IMR-90 (cell line): ENCODE measurements around the gene DCDC1. TPM values are rescaled to one million over a fixed set of nuclear protein-coding genes. Genes with fewer than 3 reads are reported as not detected.

Source experiments
- ATAC-seq: fragments of 200-7000 bp; cut with Tn5 transposase; 2 replicates; pipeline ENCODE4 v1.9.1; 2020; ENCODE audit warnings: low read depth, mild to moderate bottlenecking, moderate library complexity
- BruUV-seq: library from RNA; stranded (reverse); fragments of 400-500 nt; replicated peaks from 2 replicates; lab custom pipeline; 2021; lab: Mats Ljungman, UMichigan
- CTCF ChIA-PET: fragments of 300-600 bp; formaldehyde crosslinking; extraction: SDS; loops from one replicate; lab custom pipeline; 2021; ENCODE audit warnings: antibody characterized with exemption; lab: Yijun Ruan, JAX
- POLR2A ChIA-PET: fragments of 300-600 bp; sonication (Branson Sonifier 250); formaldehyde crosslinking; loops from one replicate; lab custom pipeline; 2022; ENCODE audit warnings: antibody characterized with exemption; ENCODE audit not compliant: unreplicated experiment; lab: Charles Lee
- DNase-seq: peaks from one replicate; pipeline ENCODE4 v3.0.0; 2013
- H2AFZ ChIP-seq: replicated peaks from 2 replicates; pipeline ENCODE3; 2013; ENCODE audit warnings: low read length, mild to moderate bottlenecking; ENCODE audit not compliant: poor library complexity
- H2AK5ac ChIP-seq: 2 replicates; pipeline ENCODE4 v1.6.1; 2013; ENCODE audit warnings: low read depth, low read length, inconsistent platforms
- H2AK9ac ChIP-seq: replicated peaks from 2 replicates; pipeline ENCODE3; 2013; ENCODE audit warnings: mild to moderate bottlenecking, low read depth, low read length, moderate library complexity; ENCODE audit not compliant: poor library complexity
- H2BK120ac ChIP-seq: 2 replicates; pipeline ENCODE4 v1.6.1; 2013; ENCODE audit warnings: low read depth, low read length, inconsistent platforms
- H2BK15ac ChIP-seq: 3 replicates; pipeline ENCODE4 v1.6.1; 2013; ENCODE audit warnings: low read depth, low read length, inconsistent platforms
- H2BK20ac ChIP-seq: 2 replicates; pipeline ENCODE4 v1.6.1; 2013; ENCODE audit warnings: low read depth, mild to moderate bottlenecking, inconsistent platforms, low read length, moderate library complexity
- H2BK5ac ChIP-seq: 2 replicates; pipeline ENCODE4 v1.6.1; 2013; ENCODE audit warnings: mild to moderate bottlenecking, low read depth, low read length, inconsistent platforms; ENCODE audit not compliant: poor library complexity, severe bottlenecking
- H3K14ac ChIP-seq: replicated peaks from 2 replicates; pipeline ENCODE4 v1.6.1; 2013; ENCODE audit warnings: low read depth, low read length, inconsistent platforms
- H3K18ac ChIP-seq: 2 replicates; pipeline ENCODE4 v1.6.1; 2013; ENCODE audit warnings: low read depth, low read length, control low read depth
- H3K23ac ChIP-seq: 2 replicates; pipeline ENCODE4 v1.6.1; 2013; ENCODE audit warnings: low read depth, low read length, inconsistent platforms
- H3K27ac ChIP-seq: 2 replicates; pipeline ENCODE4 v1.5.1; 2013; ENCODE audit warnings: mild to moderate bottlenecking, control low read depth, low read length; ENCODE audit not compliant: insufficient read depth
- H3K27me3 ChIP-seq: 2 replicates; pipeline ENCODE4 v1.6.1; 2013; ENCODE audit warnings: low read length; ENCODE audit not compliant: control insufficient read depth, insufficient read depth
- H3K36me3 ChIP-seq: 2 replicates; pipeline ENCODE4 v1.6.1; 2013; ENCODE audit warnings: low read length, mixed read lengths; ENCODE audit not compliant: control insufficient read depth, insufficient read depth
- H3K4ac ChIP-seq: 2 replicates; pipeline ENCODE4 v1.6.1; 2013; ENCODE audit warnings: low read depth, low read length, inconsistent platforms
- H3K4me1 ChIP-seq: 2 replicates; pipeline ENCODE4 v1.6.1; 2013; ENCODE audit warnings: low read length, mixed read lengths; ENCODE audit not compliant: control insufficient read depth, insufficient read depth
- H3K4me2 ChIP-seq: 2 replicates; pipeline ENCODE4 v1.6.1; 2013; ENCODE audit warnings: low read depth, mild to moderate bottlenecking, control low read depth, low read length, moderate library complexity
- H3K4me3 ChIP-seq: 2 replicates; pipeline ENCODE4 v1.5.1; 2013; ENCODE audit warnings: low read depth, mild to moderate bottlenecking, control low read depth, low read length, moderate library complexity; ENCODE audit not compliant: insufficient read depth
- H3K56ac ChIP-seq: 2 replicates; pipeline ENCODE4 v1.6.1; 2013; ENCODE audit warnings: low read length, inconsistent platforms; ENCODE audit not compliant: insufficient read depth; ENCODE audit errors: extremely low read depth
- H3K79me1 ChIP-seq, 2 experiments: 2 replicates each; pipeline ENCODE4 v1.6.1; 2013; ENCODE audit warnings: low read length in 2 of 2, inconsistent platforms in 1 of 2, low read depth in 1 of 2
- H3K9ac ChIP-seq: 2 replicates; pipeline ENCODE4 v1.6.1; 2013; ENCODE audit warnings: low read depth, low read length, control low read depth
- H3K9me1 ChIP-seq: 2 replicates; pipeline ENCODE4 v1.6.1; 2013; ENCODE audit warnings: low read length, inconsistent platforms; ENCODE audit not compliant: insufficient read depth
- H3K9me3 ChIP-seq: 2 replicates; pipeline ENCODE4 v1.6.1; 2013; ENCODE audit warnings: low read length; ENCODE audit not compliant: control insufficient read depth, insufficient read depth
- H4K20me1 ChIP-seq: 2 replicates; pipeline ENCODE4 v1.6.1; 2013; ENCODE audit warnings: low read length, inconsistent platforms; ENCODE audit not compliant: insufficient read depth
- H4K5ac ChIP-seq: 2 replicates; pipeline ENCODE4 v1.6.1; 2013; ENCODE audit warnings: mild to moderate bottlenecking, low read depth, low read length, control low read depth
- H4K8ac ChIP-seq, 2 experiments: 2 replicates each; pipeline ENCODE4 v1.6.1; 2013; ENCODE audit warnings: low read depth in 2 of 2, low read length in 2 of 2, control low read depth in 1 of 2, inconsistent platforms in 1 of 2
- H4K91ac ChIP-seq: 2 replicates; pipeline ENCODE4 v1.6.1; 2013; ENCODE audit warnings: low read depth, low read length, inconsistent platforms; ENCODE audit not compliant: insufficient read depth
- CEBPB ChIP-seq: IDR thresholded peaks from 2 replicates; pipeline ENCODE4 v1.6.1; 2012; ENCODE audit warnings: low read depth, low read length, improper control_type of control experiment
- CHD1 ChIP-seq: IDR thresholded peaks from 2 replicates; pipeline ENCODE4 v1.6.1; 2012; ENCODE audit warnings: low read depth, low read length, improper control_type of control experiment
- MAFK ChIP-seq: IDR thresholded peaks from 2 replicates; pipeline ENCODE4 v1.6.1; 2012; ENCODE audit warnings: low read depth, low read length, improper control_type of control experiment
- WGBS, 2 experiments: methylation state at CpG; one replicate each; pipeline versions ENCODE4 v1.1.5 to v1.1.7; 2013; ENCODE audit warnings: missing lambda C conversion rate in 2 of 2; ENCODE audit not compliant: insufficient read length in 1 of 2; ENCODE audit errors: extremely low coverage in 2 of 2; 5-methylcytosine and 5-hydroxymethylcytosine counted together
- dilution Hi-C: fragments of 300-500 bp; cut with HindIII; formaldehyde crosslinking; loops from one replicate; pipeline ENCODE4 v1.14.3; 2018; ENCODE audit warnings: low sequenced_read_pairs; ENCODE audit not compliant: unreplicated experiment
- in situ Hi-C: fragments of 300-500 bp; cut with MboI; formaldehyde crosslinking; loops from 3 replicates; pipeline ENCODE4 v1.14.3; 2019; ENCODE audit warnings: low sequenced_read_pairs, inconsistent platforms, mixed read lengths
- intact Hi-C: fragments of 100-400 bp; cut with micrococcal nuclease; formaldehyde crosslinking; loops from 2 replicates; pipeline ENCODE4 v1.10.0; 2022
- polyA plus RNA-seq, 3 experiments: library from polyadenylated mRNA; depleted of rRNA; stranded (reverse); fragments of >200 nt; gene quantifications; 2 replicates each; pipeline ENCODE4 v1.2.3, GENCODE V29; 2012; ENCODE audit warnings: low replicate concordance in 1 of 3
- total RNA-seq: library from RNA; depleted of rRNA; stranded (reverse); fragments of >200 nt; gene quantifications from 2 replicates; pipeline ENCODE4 v1.2.3, GENCODE V29; 2012

The DCDC1 gene
- total and polyA plus RNA-seq, 2 of the 4 experiments (the other 2 are of a cell fraction), result not detected

GRCh38 chr11:30983143-30983542 is 386.4 kb downstream of the DCDC1 start:
- Histone ChIP-seq H2AK9ac (no peak overlapping the region), H3K9ac (no peak overlapping the region), H3K14ac (no peak overlapping the region), H3K27ac (no peak overlapping the region), H3K4me2 (no peak overlapping the region), H3K9me1 (no peaks in the 10 kb centered on the region), H3K4ac (no peak overlapping the region), H3K79me1 (no peaks in the 10 kb centered on the region), H4K20me1 (no peaks in the 10 kb centered on the region), H4K91ac (no peak overlapping the region), H3K27me3 (no peaks in the 10 kb centered on the region), H3K23ac (no peak overlapping the region), H3K36me3 (no peaks in the 10 kb centered on the region), H3K4me3 (no peak overlapping the region), H2BK5ac (no peak overlapping the region), H3K56ac (no peak overlapping the region), H4K5ac (no peak overlapping the region), H3K9me3 (no peaks in the 10 kb centered on the region), H2BK15ac (no peak overlapping the region), H3K18ac (no peak overlapping the region), H2BK20ac (no peak overlapping the region), H4K8ac (no peak overlapping the region), H2AK5ac (no peak overlapping the region), H3K4me1 (no peaks in the 10 kb centered on the region), H2AFZ (no peak overlapping the region), H2BK120ac (no peak overlapping the region)
- no CpG with 5 or more reads among the region's 2 CpGs for WGBS, 2 experiments
- in situ Hi-C loops (no loop called here), intact Hi-C loops (no loop called here), dilution Hi-C loops (no loop called here)
- CTCF ChIA-PET, result no interaction called here
- TF ChIP-seq MAFK (no peak), CHD1 (no peak), CEBPB (peak; percentile 52; the same call in 1 of the 2 replicates)
- ATAC-seq (no peak), DNase-seq (no peak)
- no TSS peak for BruUV-seq
- POLR2A ChIA-PET, result no interaction called here
